Measurements from ENCODE around the gene RPH3AL. TPM values are rescaled to one million over a fixed set of nuclear protein-coding genes. Genes with fewer than 3 reads are reported as not detected.
A peak's percentile ranks its signal among the peaks of the same experiment; 100 is the strongest.

Gene RPH3AL
- total RNA-seq, 1 experiment from 2014 or later, result 3.0 TPM

- no peak overlapping the region for H2AFZ ChIP-seq (ENCODE audit: low read length)
- H2BK12ac ChIP-seq (ENCODE audit: insufficient read length, low read depth, low read length), result no peak overlapping the region
- no peak overlapping the region for H3K27ac ChIP-seq (ENCODE audit: insufficient read length, low read depth, low read length)
Measured at GRCh38 chr17:351875-352420, 659 bp downstream of the RPH3AL start.

More at GRCh38 chr17:351875-352420, 659 bp downstream of the RPH3AL start:
- no CpG with 5 or more reads among the region's 19 CpGs for WGBS (ENCODE audit: extremely low coverage, insufficient read length, low lambda C conversion rate)
- Histone ChIP-seq H4K5ac (ENCODE audit: insufficient read length, low read depth, low read length) (no peak overlapping the region), H3K14ac (ENCODE audit: insufficient read depth, low read length) (no peak overlapping the region), H2BK120ac (ENCODE audit: low read depth, low read length, poor library complexity, severe bottlenecking) (no peak overlapping the region), H3K27me3 (ENCODE audit: insufficient read depth, low read length) (no peaks in the 10 kb centered on the region), H3K18ac (ENCODE audit: insufficient read length, low read depth, low read length) (no peak overlapping the region), H3K4ac (ENCODE audit: low read depth, low read length) (no peak overlapping the region), H3K23ac (ENCODE audit: insufficient read length, low read depth, low read length) (no peak overlapping the region), H3K9me3 (ENCODE audit: control insufficient read depth, low read depth, low read length) (no peaks in the 10 kb centered on the region), H3K4me1 (ENCODE audit: insufficient read depth, low read length) (no peaks in the 10 kb centered on the region), H3K79me1 (ENCODE audit: insufficient read depth, low read depth, low read length, poor library complexity, severe bottlenecking) (no peaks in the 10 kb centered on the region), H3K56ac (ENCODE audit: insufficient read length, low read depth, low read length) (no peak overlapping the region), H3K4me2 (ENCODE audit: insufficient read depth, insufficient read length, low read length) (no peak overlapping the region), H3T11ph (ENCODE audit: low read length) (no peak overlapping the region), H2BK5ac (ENCODE audit: insufficient read length, low read length) (no peak overlapping the region), H2BK20ac (ENCODE audit: low read depth, low read length, poor library complexity, severe bottlenecking) (no peak overlapping the region), H3K23me2 (ENCODE audit: insufficient read length, low read depth, low read length, poor library complexity, severe bottlenecking) (no peaks in the 10 kb centered on the region), H3K9ac (ENCODE audit: extremely low read depth, insufficient read length, low read length) (no peak overlapping the region), H2AK5ac (ENCODE audit: insufficient read length, low read length) (no peak overlapping the region), H4K8ac (replicated peaks; ENCODE audit: insufficient read length, low read depth, low read length) (no peak overlapping the region), H3K79me2 (ENCODE audit: insufficient read depth, low read length) (no peaks in the 10 kb centered on the region), H4K91ac (ENCODE audit: insufficient read length, low read depth, low read length) (no peak overlapping the region), H4K20me1 (ENCODE audit: control insufficient read depth, insufficient read depth, insufficient read length) (no peaks in the 10 kb centered on the region), H2BK15ac (ENCODE audit: low read depth, low read length) (no peak overlapping the region)
- no peak for TF ChIP-seq CTCF (conservative IDR thresholded peaks at IDR 0.05)
- H3K9me3 Mint-ChIP-seq, result peaks cover 12% of the 10 kb centered on the region in 2 experiments
- no peaks in the 10 kb centered on the region; the same call in none of the 2 replicates for H3K27me3 Mint-ChIP-seq (ENCODE audit: low read depth)
- DNase-seq, result no peak
- H3K4me1 Mint-ChIP-seq, result peaks cover 23 to 30% of the 10 kb centered on the region in 2 experiments
- H3K27ac Mint-ChIP-seq, result peak overlapping the region in 2 of 3 experiments; percentile 69 to 92; a peak in 3 of 7 replicates
- H3K4me3 Mint-ChIP-seq, result peak overlapping the region in 1 of 2 experiments; percentile 5; a peak in 1 of 5 replicates
- peaks cover 6 to 13% (median 6%) of the 10 kb centered on the region in 3 experiments for H3K36me3 Mint-ChIP-seq (ENCODE audit: insufficient read depth in 1 of 3, low read depth in 3 of 3)

Data from H9 (cell line).